Endothelial cell of umbilical vein (primary cell): ENCODE data around the gene ZNF599. TPM values are rescaled to one million over a fixed set of nuclear protein-coding genes. Genes with fewer than 3 reads are reported as not detected.

Source experiments
- BruUV-seq: library from RNA; stranded (reverse); fragments of 400-500 nt; replicated peaks from 2 replicates; lab custom pipeline; 2021; lab: Mats Ljungman, UMichigan
- CTCF ChIA-PET: fragments of 300-600, 350-600 bp; sonication (Branson Sonifier 250); formaldehyde crosslinking; loops from one replicate; lab custom pipeline; 2021; ENCODE audit warnings: antibody characterized with exemption, inconsistent platforms; lab: Charles Lee
- POLR2A ChIA-PET: fragments of 300-600, 350-600 bp; sonication (Branson Sonifier 250); formaldehyde crosslinking; loops from one replicate; lab custom pipeline; 2021; ENCODE audit warnings: antibody characterized with exemption, inconsistent platforms; lab: Charles Lee
- DNase-seq: peaks from one replicate; pipeline ENCODE4 v3.0.0-alpha.2; 2011; ENCODE audit warnings: low read depth, low spot score
- FAIRE-seq: peaks from 2 replicates; lab custom pipeline; 2011; peaks lifted over from hg19 to GRCh38; lab: Jason Lieb, UNC
- H2AFZ ChIP-seq: 2 replicates; pipeline ENCODE4 v1.6.0; 2012; ENCODE audit warnings: low read depth, low read length, control low read depth, inconsistent platforms
- H3K27ac ChIP-seq: 2 replicates; pipeline ENCODE4 v1.5.1; 2011; ENCODE audit warnings: low read depth, mild to moderate bottlenecking, control low read depth, low read length, moderate library complexity; ENCODE audit not compliant: insufficient read depth
- H3K27me3 ChIP-seq, 2 experiments: 2 replicates each; pipeline versions ENCODE4 v1.6.0 to v1.6.1; 2011; ENCODE audit warnings: low read length in 2 of 2, mixed read lengths in 1 of 2; ENCODE audit not compliant: control insufficient read depth in 2 of 2, insufficient read depth in 2 of 2
- H3K36me3 ChIP-seq, 2 experiments: 2 replicates in 1 of 2; 3 replicates in 1 of 2; pipeline ENCODE4 v1.5.1; 2011; ENCODE audit warnings: low read length in 2 of 2, mild to moderate bottlenecking in 1 of 2, moderate library complexity in 1 of 2; ENCODE audit not compliant: control insufficient read depth in 2 of 2, insufficient read depth in 2 of 2; ENCODE audit errors: extremely low read depth in 1 of 2
- H3K4me1 ChIP-seq: 3 replicates; pipeline ENCODE4 v1.5.1; 2011; ENCODE audit warnings: mild to moderate bottlenecking, low read length; ENCODE audit not compliant: control insufficient read depth, insufficient read depth; ENCODE audit errors: extremely low read depth
- H3K4me2 ChIP-seq: 2 replicates; pipeline ENCODE4 v1.6.1; 2011; ENCODE audit warnings: low read length, control low read depth, mixed read lengths; ENCODE audit not compliant: insufficient read depth
- H3K4me3 ChIP-seq, 3 experiments: fragments of 200-600 bp in 1 of 3; sonication (generic), shearing (Covaris generic) in 1 of 3; replicated peaks in 1 of 3; 2 replicates each; pipeline ENCODE4 v1.5.1; 2011 to 2016; ENCODE audit warnings: control low read depth in 3 of 3, low read length in 3 of 3, mild to moderate bottlenecking in 2 of 3, inconsistent platforms in 1 of 3, low read depth in 1 of 3, moderate library complexity in 1 of 3; ENCODE audit not compliant: insufficient read depth in 1 of 3
- H3K79me2 ChIP-seq: 2 replicates; pipeline ENCODE4 v1.6.0; 2012; ENCODE audit warnings: low read length, inconsistent platforms; ENCODE audit not compliant: control insufficient read depth, insufficient read depth
- H3K9ac ChIP-seq: replicated peaks from 2 replicates; pipeline ENCODE3; 2011; ENCODE audit warnings: low read length, control low read depth; ENCODE audit not compliant: insufficient read depth; ENCODE audit errors: extremely low read depth
- H3K9me1 ChIP-seq: replicated peaks from 3 replicates; pipeline ENCODE4 v1.6.0; 2011; ENCODE audit warnings: mild to moderate bottlenecking, low read length; ENCODE audit not compliant: control insufficient read depth, insufficient read depth; ENCODE audit errors: extremely low read depth
- H3K9me3 ChIP-seq: replicated peaks from 2 replicates; pipeline ENCODE4 v1.5.1; 2012; ENCODE audit warnings: low read length, inconsistent platforms; ENCODE audit not compliant: control insufficient read depth, insufficient read depth
- H4K20me1 ChIP-seq: replicated peaks from 2 replicates; pipeline ENCODE3; 2011; ENCODE audit warnings: mild to moderate bottlenecking, low read length; ENCODE audit not compliant: control insufficient read depth, insufficient read depth; ENCODE audit errors: extremely low read depth
- CTCF ChIP-seq, 2 donors: IDR thresholded peaks; 1 replicate in 1 of 2; 2 replicates in 1 of 2; pipeline ENCODE4 v1.5.1; 2011; ENCODE audit warnings: low read length in 2 of 2, mild to moderate bottlenecking in 2 of 2, moderate library complexity in 2 of 2, control low read depth in 1 of 2, inconsistent platforms in 1 of 2, low read depth in 1 of 2; ENCODE audit not compliant: insufficient read depth in 1 of 2; ENCODE audit errors: extremely low read depth in 1 of 2
- EZH2 ChIP-seq: IDR thresholded peaks from 2 replicates; pipeline ENCODE4 v1.6.1; 2012; ENCODE audit warnings: borderline replicate concordance, low read depth, mild to moderate bottlenecking, moderate library complexity, low read length, inconsistent platforms; ENCODE audit not compliant: severe bottlenecking
- FOS ChIP-seq: IDR thresholded peaks from 2 replicates; pipeline ENCODE4 v1.6.1; 2011; ENCODE audit warnings: mild to moderate bottlenecking, low read length, moderate library complexity, borderline replicate concordance; ENCODE audit not compliant: insufficient read depth
- GATA2 ChIP-seq: IDR thresholded peaks from 2 replicates; pipeline ENCODE4 v1.7.0; 2011; ENCODE audit warnings: low read depth, mild to moderate bottlenecking, moderate library complexity, mixed read lengths, low read length; ENCODE audit not compliant: insufficient read length, insufficient read depth
- JUN ChIP-seq: IDR thresholded peaks from 2 replicates; pipeline ENCODE4 v1.6.1; 2011; ENCODE audit warnings: borderline replicate concordance, low read depth; ENCODE audit not compliant: insufficient read length, insufficient read depth
- MAX ChIP-seq: IDR thresholded peaks from 2 replicates; pipeline ENCODE4 v1.6.1; 2011; ENCODE audit not compliant: insufficient read depth, insufficient read length
- MYC ChIP-seq: IDR thresholded peaks from one replicate; pipeline ENCODE4 v1.6.1; 2011; ENCODE audit warnings: mild to moderate bottlenecking, low read depth, low read length
- POLR2A ChIP-seq: IDR thresholded peaks from 2 replicates; pipeline ENCODE4 v1.6.1; 2012; ENCODE audit warnings: low read depth, mild to moderate bottlenecking, control low read depth, low read length
- POLR2AphosphoS5 ChIP-seq: IDR thresholded peaks from 2 replicates; pipeline ENCODE4 v1.6.1; 2012; ENCODE audit warnings: low read depth, mild to moderate bottlenecking, control low read depth, low read length, moderate library complexity; ENCODE audit not compliant: insufficient read depth
- dilution Hi-C: fragments of 300-500 bp; cut with MboI; formaldehyde crosslinking; loops from one replicate; pipeline ENCODE4 v1.15.0; 2019; ENCODE audit warnings: low sequenced_read_pairs; ENCODE audit not compliant: extremely low pct_ligation_motif_present
- intact Hi-C: fragments of 100-400 bp; cut with micrococcal nuclease; formaldehyde crosslinking; loops from one replicate; pipeline ENCODE4 v1.10.0; 2022
- polyA plus RNA-seq, 4 experiments: library from polyadenylated mRNA; depleted of rRNA in 3 of 4; stranded (reverse) in 3 of 4; unstranded in 1 of 4; fragments of >200 nt; gene quantifications; 2 replicates each; pipeline versions ENCODE4 v1.2.1 to v1.2.3, GENCODE V29; 2011 to 2012; ENCODE audit warnings: missing spikeins in 1 of 4
- total RNA-seq: library from RNA; stranded (reverse); gene quantifications from 2 replicates; pipeline ENCODE4 v1.2.3, GENCODE V29; 2021

Gene ZNF599
- total and polyA plus RNA-seq, 2 donors (not counting 3 experiments of a cell fraction or from before 2014, with no cell fraction given), result 4.5 to 7.3 TPM

GRCh38 chr19:34722353-34722752 is 50.7 kb downstream of the ZNF599 start:
- FAIRE-seq (no peak), DNase-seq (no peak)
- Histone ChIP-seq H3K9me3 (no peaks in the 10 kb centered on the region), H4K20me1 (no peaks in the 10 kb centered on the region), H3K4me1 (no peaks in the 10 kb centered on the region), H3K79me2 (no peaks in the 10 kb centered on the region), H3K27me3 (peaks cover 0 to 1% of the 10 kb centered on the region in 2 experiments), H3K9ac (no peak overlapping the region), H3K36me3 (no peaks in the 10 kb centered on the region), H3K27ac (no peak overlapping the region), H3K4me3 (no peak overlapping the region), H2AFZ (no peak overlapping the region), H3K4me2 (no peak overlapping the region), H3K9me1 (no peaks in the 10 kb centered on the region)
- dilution Hi-C loops (no loop called here), intact Hi-C loops (no loop called here)
- ChIA-PET CTCF (no interaction called here), POLR2A (no interaction called here)
- BruUV-seq, result no TSS peak
- TF ChIP-seq MAX, result no peak
- TF ChIP-seq POLR2A, result no peak
- TF ChIP-seq CTCF (IDR thresholded peaks at IDR 0.05; ENCODE audit: extremely low read depth in 1 of 2, insufficient read depth in 1 of 2, low read depth in 1 of 2, low read length in 2 of 2), result no peak
- no peak for TF ChIP-seq FOS
- TF ChIP-seq EZH2, result no peak
- no peak for TF ChIP-seq POLR2AphosphoS5
- TF ChIP-seq JUN, result no peak
- TF ChIP-seq GATA2, result no peak
- TF ChIP-seq MYC, result no peak
